HG02571 (cell line): Measurements from ENCODE around the gene ZNF418.

ENCODE experiments used
- ATAC-seq: cut with Tn5 transposase; IDR thresholded peaks from one replicate; pipeline ENCODE4 v1.9.1; 2021; ENCODE audit warnings: mild to moderate bottlenecking, moderate library complexity; ENCODE audit not compliant: unreplicated experiment

The ZNF418 gene

GRCh38 chr19:57934820-57935665 is at the start of gene ZNF418:
ZNF418 (minus strand) TSS chr19:57935402; CDS start chr19:57933822, 1,580 bp downstream.
- no peak for ATAC-seq

GRCh38 chr19:57978586-57979289 is 43.5 kb upstream of the ZNF418 start:
- ATAC-seq: no peak

- no peak for ATAC-seq
Measured at GRCh38 chr19:57974434-57974833, 39.2 kb upstream of the ZNF418 start, which contains the start of gene C19orf18. C19orf18 (minus strand) TSS chr19:57974534; CDS start chr19:57974432, 102 bp downstream.

GRCh38 chr19:57964761-57965160 is 29.6 kb upstream of the ZNF418 start:
- no peak for ATAC-seq

GRCh38 chr19:57961785-57962184 is 26.6 kb upstream of the ZNF418 start:
- no peak for ATAC-seq

GRCh38 chr19:57954996-57955395 is 19.8 kb upstream of the ZNF418 start:
- ATAC-seq: no peak

GRCh38 chr19:57949702-57950101 is 14.5 kb upstream of the ZNF418 start:
- ATAC-seq: no peak

GRCh38 chr19:57949296-57949695 is 14.1 kb upstream of the ZNF418 start:
- no peak for ATAC-seq

- ATAC-seq: peak; percentile 80
Measured at GRCh38 chr19:57947419-57948134, 12.4 kb upstream of the ZNF418 start, which contains the start of gene ZNF256. ZNF256 (minus strand) TSS chr19:57947706; CDS start chr19:57947474, 232 bp downstream.

- no peak for ATAC-seq
Measured at GRCh38 chr19:57947088-57947418, 11.9 kb upstream of the ZNF418 start.

- no peak for ATAC-seq
Measured at GRCh38 chr19:57946316-57946715, 11.1 kb upstream of the ZNF418 start.

GRCh38 chr19:57941593-57941992 is 6.4 kb upstream of the ZNF418 start:
- no peak for ATAC-seq

- ATAC-seq: no peak
Measured at GRCh38 chr19:57935731-57936130, 529 bp upstream of the ZNF418 start.

GRCh38 chr19:57927587-57927986 is 7.6 kb downstream of the ZNF418 start:
- ATAC-seq: no peak

GRCh38 chr19:57916168-57916995 is 18.8 kb downstream of the ZNF418 start, which contains the start of gene ZNF417:
ZNF417 (minus strand) TSS chr19:57916592; CDS start chr19:57916411, 181 bp downstream.
- ATAC-seq: peak; percentile 97

- ATAC-seq: no peak
Measured at GRCh38 chr19:57914531-57914930, 20.7 kb downstream of the ZNF418 start.

- ATAC-seq: no peak
Measured at GRCh38 chr19:57907394-57907793, 27.8 kb downstream of the ZNF418 start.

GRCh38 chr19:57905258-57905657 is 29.9 kb downstream of the ZNF418 start:
- no peak for ATAC-seq

GRCh38 chr19:57903618-57904184 is 31.5 kb downstream of the ZNF418 start:
- ATAC-seq: no peak

GRCh38 chr19:57900311-57900710 is 34.9 kb downstream of the ZNF418 start:
- ATAC-seq: no peak
